IPS DF 19.7 (cell line): Measurements from ENCODE around the gene ANKMY1.

ENCODE experiments used
- DNase-seq: peaks from one replicate; pipeline ENCODE4 v3.0.0-alpha.2; 2013; ENCODE audit warnings: low read depth, low spot score

The ANKMY1 gene

GRCh38 chr2:240557808-240558207 lies at the start of gene ANKMY1:
Gene ANKMY1, minus strand, starts transcription at chr2:240557988. Its CDS starts 653 bp downstream, at chr2:240557335.
- DNase-seq, result no peak

- no peak for DNase-seq
Measured at GRCh38 chr2:240605867-240606743, 48.3 kb upstream of the ANKMY1 start.

- no peak for DNase-seq
Measured at GRCh38 chr2:240604939-240605716, 47.3 kb upstream of the ANKMY1 start.

- DNase-seq, result no peak
Measured at GRCh38 chr2:240604291-240604938, 46.6 kb upstream of the ANKMY1 start.

- DNase-seq, result no peak
Measured at GRCh38 chr2:240603846-240604245, 46.1 kb upstream of the ANKMY1 start.

- DNase-seq, result no peak
Measured at GRCh38 chr2:240603081-240603835, 45.5 kb upstream of the ANKMY1 start.

GRCh38 chr2:240602266-240603050 lies 44.7 kb upstream of the ANKMY1 start:
- no peak for DNase-seq

- DNase-seq, result no peak
Measured at GRCh38 chr2:240601831-240602160, 44.0 kb upstream of the ANKMY1 start.

- DNase-seq, result no peak
Measured at GRCh38 chr2:240601061-240601830, 43.5 kb upstream of the ANKMY1 start.

GRCh38 chr2:240600451-240600961 lies 42.7 kb upstream of the ANKMY1 start:
- DNase-seq, result no peak

GRCh38 chr2:240599141-240599583 lies 41.4 kb upstream of the ANKMY1 start:
- no peak for DNase-seq

GRCh38 chr2:240598311-240598911 lies 40.6 kb upstream of the ANKMY1 start:
- no peak for DNase-seq

- no peak for DNase-seq
Measured at GRCh38 chr2:240597419-240598181, 39.8 kb upstream of the ANKMY1 start.

GRCh38 chr2:240597054-240597418 lies 39.2 kb upstream of the ANKMY1 start:
- no peak for DNase-seq

- no peak for DNase-seq
Measured at GRCh38 chr2:240596491-240596931, 38.7 kb upstream of the ANKMY1 start.

- DNase-seq, result no peak
Measured at GRCh38 chr2:240596080-240596460, 38.3 kb upstream of the ANKMY1 start.

GRCh38 chr2:240595381-240596079 lies 37.7 kb upstream of the ANKMY1 start:
- DNase-seq, result no peak
